Measurements from ENCODE around the gene HTR4.

HTR4 gene

GRCh38 chr5:148524721-148525120, 129.6 kb downstream of the HTR4 start:
- DNase-seq = no peak

DNA sequence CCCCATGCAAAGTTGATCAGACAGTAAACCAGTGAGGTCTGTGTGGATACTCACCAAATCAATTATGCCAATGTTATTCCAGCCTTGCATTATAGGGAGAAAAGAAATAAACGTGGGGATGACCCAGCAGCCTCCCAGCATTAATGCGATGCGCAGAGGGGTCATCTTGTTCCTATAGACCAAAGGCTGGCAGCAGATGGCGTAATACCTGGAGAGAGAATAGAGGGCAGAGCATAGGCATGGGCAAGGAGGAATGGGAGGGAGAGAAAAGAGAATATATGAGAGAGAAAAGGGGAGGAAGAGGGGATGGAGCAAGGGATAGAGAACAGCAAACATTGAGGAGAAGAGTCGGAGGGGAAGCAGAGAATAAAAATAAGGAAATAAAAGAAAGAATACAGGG, 131.2 kb downstream of the HTR4 start:
- DNase-seq = no peak

- no peak for DNase-seq
Measured at GRCh38 chr5:148515460-148515859, 138.9 kb downstream of the HTR4 start.

- DNase-seq = no peak
Measured at GRCh38 chr5:148514344-148514743, 140.0 kb downstream of the HTR4 start.

- DNase-seq = no peak
Measured at GRCh38 chr5:148512498-148512897, 141.8 kb downstream of the HTR4 start.

DNA sequence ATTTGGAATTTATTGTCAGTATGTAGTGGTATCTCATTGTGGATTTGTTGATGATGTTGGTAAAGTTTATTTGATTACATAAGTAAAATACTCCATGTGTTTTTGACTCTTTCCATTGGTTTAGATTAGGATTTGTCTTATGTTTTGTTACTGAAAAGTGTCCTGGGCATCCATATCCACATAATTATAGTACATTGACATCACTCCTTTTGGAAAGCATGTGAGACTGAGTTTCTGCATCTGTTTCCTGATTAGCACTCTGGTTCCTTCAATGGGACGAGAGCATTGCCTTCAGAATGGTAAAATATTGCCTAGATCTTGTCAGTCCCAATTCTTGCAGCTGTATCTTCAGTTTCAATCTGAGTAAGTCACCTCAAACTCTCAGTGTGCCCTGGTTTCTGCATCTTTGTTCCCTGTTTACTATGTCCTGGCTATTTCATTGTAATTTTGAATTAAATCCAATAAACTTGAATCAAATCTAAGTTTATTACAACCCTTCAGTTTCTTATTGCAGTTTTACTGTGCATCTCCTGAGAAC, 142.4 kb downstream of the HTR4 start:
- no peak for DNase-seq

GRCh38 chr5:148509893-148510292, 144.4 kb downstream of the HTR4 start:
- no peak for DNase-seq

GRCh38 chr5:148507648-148508047, 146.7 kb downstream of the HTR4 start:
- DNase-seq = no peak

DNA sequence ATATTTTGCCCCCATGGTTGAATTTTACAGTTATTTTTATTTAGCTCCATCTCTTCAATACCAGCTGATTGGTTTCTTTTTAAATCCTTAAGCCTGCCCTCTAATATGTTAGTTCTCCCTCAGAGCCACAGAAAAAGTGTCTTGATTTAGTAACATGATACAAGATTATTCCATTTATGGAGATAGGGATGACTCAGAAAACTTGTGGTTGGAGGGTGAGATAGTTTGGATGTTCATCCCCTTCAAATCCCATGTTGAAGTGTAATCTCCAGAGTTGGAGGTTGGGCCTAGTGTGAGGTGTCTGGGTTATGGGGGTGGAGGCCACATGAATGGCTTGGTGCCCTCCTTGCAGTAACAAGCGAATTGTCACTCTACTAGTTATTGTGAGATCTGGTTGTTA, 154.9 kb downstream of the HTR4 start:
- no peak for DNase-seq

DNA sequence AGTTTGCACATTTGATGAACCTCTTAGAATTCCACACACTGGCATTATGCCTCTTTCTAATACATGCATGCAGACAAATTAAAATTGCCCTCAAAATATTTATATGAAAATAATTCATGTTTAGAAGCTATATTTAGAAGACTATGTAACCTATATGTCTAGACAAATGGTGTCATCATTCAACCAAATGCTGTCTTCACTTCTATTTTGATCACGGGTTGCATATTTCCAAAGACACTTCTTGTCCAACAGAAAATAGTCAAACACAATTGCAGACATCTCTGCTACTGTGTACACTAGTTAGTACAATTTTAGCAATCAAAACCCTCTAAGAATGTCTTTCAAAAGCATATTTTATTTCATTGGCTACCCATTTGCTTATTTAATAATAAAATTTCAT, 156.6 kb downstream of the HTR4 start:
- no peak for DNase-seq

DNA sequence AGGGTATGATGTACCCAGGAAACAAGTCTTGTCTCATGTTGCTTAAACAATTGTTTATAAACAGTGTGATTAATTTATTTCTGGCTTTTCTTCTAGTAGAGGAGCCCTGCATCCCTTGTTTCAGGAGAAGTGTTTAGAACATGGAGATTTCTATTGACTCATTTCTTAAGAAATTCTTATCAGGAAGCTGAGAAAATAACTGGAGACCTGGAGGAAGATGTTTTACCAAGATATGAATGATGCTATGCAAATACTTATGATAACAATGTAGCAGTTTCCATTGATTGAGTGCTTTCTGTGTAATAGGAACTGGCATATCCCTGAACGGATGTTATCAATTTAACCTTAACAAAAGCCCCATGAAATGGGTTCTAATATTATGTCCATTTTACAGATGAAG, 162.0 kb downstream of the HTR4 start:
- DNase-seq = no peak

- no peak for DNase-seq
Measured at GRCh38 chr5:148491793-148492184, 162.5 kb downstream of the HTR4 start.

GRCh38 chr5:148491015-148491792, 163.1 kb downstream of the HTR4 start:
- DNase-seq = no peak

DNA sequence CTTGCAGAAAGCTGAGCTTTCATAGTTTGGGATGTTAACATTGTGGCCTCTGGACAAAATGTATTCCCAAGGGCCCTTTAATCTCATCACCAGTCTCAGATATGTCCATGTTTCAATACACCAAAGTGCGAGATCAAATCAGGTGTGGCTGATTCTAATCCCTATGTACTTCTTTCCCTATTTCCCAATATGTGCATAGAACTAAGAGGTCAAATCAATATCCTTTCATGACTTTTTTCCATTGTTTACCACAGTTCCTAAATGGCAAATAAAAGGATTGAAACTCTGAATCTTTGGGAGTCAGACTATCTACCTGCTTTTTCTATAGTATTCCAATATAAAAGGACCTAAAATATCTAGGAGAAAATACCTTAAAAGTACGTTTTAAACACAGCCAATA, 165.6 kb downstream of the HTR4 start:
- DNase-seq = no peak

DNA sequence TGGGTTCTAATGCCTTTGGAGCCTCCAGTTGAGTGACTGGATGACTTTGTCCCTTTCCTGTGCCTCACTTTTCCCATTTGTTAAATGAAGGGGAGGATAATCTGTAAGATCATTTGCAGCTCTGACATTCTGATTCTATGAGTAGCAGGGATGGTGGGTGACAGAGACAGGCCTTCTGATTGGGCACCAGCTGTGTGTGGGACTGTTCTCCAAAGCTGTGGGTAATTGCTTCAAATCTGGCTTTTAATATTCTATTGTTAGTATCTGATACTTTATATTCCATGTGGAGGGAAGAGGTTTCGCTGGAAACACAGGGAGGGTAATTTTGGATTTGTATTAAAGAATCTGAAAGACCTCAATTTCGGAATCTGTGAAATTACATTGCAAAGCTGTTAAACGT, 167.9 kb downstream of the HTR4 start:
- DNase-seq = no peak

- DNase-seq = no peak
Measured at GRCh38 chr5:148484651-148485050, 169.7 kb downstream of the HTR4 start.

DNA sequence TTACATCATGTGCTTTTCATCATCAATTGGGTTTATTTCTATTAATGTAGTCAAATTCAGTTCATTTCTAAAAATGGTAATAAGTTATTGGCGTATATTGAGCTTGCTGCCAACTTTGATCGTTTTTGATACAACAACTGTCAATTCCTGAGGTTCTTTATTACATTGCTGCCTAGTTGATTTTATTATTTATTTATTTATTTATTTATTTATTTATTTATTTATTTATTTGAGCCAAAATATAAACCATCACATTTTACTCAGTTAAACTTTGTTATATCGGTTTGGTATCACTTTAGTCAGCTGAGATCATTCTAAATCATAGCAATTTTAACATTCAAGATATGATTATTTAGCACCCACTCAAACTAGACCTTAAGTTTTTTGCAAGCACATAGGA, 170.6 kb downstream of the HTR4 start:
- DNase-seq = no peak

DNA sequence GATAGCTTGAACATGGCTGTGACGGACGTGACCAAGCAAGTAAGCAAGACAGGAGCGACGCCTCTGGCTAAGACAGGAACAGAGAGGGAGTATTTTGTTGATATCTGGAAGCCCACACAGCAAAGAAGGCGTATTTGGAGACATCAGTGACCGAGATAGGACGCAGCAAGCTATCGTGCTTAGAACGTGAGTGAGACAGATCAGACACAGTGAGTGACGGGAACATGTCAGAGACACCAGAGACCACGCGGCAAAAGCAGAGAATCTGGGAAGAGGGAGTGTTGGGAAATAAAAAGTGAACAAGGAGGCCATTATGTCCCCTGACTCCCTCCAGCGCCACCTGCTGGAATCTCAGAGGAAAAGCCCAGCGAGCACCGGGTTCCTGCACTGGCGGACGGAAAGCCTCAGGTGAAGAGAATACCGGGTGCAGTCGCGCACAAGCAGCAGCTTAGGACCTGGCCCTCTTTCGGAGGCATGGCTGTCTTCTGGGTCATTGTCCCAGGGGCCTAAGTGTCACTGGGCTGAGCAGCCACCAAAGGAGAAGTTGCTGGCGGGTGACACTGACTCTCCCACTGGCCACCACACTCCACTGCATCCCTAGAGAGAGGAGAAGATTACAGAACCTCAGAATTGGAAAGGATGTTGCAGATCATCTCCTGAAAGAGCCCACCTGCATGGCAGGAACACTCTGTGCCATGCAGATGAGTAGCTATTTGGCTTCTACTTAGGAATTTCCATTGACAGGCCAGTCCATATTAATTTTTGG, 171.4 kb downstream of the HTR4 start:
- DNase-seq = no peak

DNA sequence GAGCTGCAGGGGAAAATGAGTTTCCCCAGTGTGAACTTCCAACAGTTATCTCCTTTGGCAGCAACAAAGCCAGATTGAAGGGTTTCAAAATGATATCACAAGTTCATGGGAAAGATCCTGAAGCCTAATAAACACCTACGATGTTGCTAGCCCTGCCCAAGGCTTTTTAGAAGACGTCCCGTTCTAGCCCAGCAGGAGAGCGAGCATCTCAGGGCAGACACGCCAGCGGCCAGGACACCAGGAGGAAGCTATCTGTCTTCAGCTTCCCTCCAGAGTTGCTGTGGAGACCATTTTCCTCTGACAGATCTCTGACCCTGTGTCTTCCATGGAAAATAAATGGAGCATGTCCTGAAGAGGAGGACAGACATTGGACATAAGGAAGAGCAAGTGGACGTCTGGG, 172.1 kb downstream of the HTR4 start:
- DNase-seq = no peak

GRCh38 chr5:148477429-148477828, 176.9 kb downstream of the HTR4 start:
- DNase-seq = no peak

- DNase-seq = no peak
Measured at GRCh38 chr5:148476302-148476701, 178.0 kb downstream of the HTR4 start.

DNA sequence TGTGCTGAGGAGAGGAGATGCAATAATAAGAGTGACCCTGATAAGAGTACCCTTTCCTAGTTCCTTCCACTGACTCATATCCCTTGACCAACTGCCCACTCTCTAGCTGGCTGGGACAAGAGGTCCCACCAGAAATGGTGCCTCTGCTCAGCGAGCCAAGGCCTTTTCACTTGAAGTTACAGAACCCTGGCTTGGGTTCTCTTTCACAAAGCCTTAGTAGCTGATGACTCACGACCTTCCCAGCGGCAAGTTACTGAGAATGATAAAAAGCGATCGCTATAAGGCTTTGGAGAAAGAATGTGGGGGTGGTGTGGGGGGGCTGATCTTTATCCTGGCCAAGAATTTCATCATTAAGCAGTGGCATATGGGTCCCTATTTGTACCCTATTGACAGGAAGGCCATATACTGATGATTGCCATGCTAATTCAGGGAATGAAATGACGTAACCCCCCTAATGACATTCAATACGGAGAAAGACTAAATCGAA, 180.3 kb downstream of the HTR4 start:
- DNase-seq = no peak

- no peak for DNase-seq
Measured at GRCh38 chr5:148471379-148471778, 182.9 kb downstream of the HTR4 start.

GRCh38 chr5:148469501-148469935, 184.8 kb downstream of the HTR4 start:
- DNase-seq = no peak
